Measurements from ENCODE around the gene CERS1.

CERS1 gene, protein sequence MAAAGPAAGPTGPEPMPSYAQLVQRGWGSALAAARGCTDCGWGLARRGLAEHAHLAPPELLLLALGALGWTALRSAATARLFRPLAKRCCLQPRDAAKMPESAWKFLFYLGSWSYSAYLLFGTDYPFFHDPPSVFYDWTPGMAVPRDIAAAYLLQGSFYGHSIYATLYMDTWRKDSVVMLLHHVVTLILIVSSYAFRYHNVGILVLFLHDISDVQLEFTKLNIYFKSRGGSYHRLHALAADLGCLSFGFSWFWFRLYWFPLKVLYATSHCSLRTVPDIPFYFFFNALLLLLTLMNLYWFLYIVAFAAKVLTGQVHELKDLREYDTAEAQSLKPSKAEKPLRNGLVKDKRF

DNA sequence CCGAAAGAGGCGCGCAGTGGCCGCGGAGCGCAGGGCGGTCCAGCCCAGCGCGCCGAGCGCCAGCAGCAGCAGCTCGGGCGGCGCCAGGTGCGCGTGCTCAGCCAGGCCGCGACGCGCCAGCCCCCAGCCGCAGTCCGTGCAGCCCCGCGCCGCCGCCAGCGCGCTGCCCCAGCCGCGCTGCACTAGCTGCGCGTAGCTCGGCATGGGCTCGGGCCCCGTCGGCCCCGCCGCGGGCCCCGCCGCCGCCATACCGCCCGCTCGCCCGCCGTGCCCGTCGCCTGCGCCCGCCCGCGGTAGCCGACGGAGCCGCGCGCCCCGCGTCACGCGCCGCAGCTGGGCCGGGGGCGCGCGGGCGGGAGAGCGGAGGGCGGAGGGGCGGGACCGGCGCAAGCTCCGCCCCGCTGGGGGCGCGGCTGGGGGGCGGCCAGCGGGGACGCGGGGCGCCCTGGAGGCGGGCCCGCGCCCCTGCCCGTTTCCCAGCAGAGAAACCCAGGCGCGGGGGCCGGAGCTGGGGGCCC is at the start of gene CERS1:
Gene CERS1 (minus strand): TSS at position 335 of the 518 bp plus-strand sequence. CDS start 86 bp downstream, at position 249.
- DNase-seq (ENCODE audit: low read depth in 3 of 3, low spot score in 1 of 3) = no peak

DNA sequence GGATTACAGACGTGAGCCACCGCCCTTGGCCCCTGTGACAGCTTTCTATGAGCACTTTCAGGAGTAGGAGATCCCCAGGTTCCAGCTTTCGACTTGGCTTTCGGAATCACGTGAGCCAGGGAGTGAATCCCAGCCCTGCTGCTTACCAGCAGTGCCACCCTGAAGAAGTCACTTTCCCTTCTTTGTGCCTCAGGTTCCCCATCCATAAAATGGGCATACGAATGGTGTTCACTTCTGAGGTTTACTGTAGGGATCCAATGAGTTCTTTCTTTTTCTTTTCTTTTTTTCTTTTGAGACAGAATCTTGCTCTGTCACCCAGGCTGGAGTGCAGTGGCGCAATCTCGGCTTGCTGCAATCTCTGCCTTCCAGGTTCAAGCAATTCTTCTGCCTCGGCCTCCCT is 49.3 kb upstream of the CERS1 start:
- no peak for DNase-seq (ENCODE audit: low read depth in 3 of 3, low spot score in 1 of 3)

DNA sequence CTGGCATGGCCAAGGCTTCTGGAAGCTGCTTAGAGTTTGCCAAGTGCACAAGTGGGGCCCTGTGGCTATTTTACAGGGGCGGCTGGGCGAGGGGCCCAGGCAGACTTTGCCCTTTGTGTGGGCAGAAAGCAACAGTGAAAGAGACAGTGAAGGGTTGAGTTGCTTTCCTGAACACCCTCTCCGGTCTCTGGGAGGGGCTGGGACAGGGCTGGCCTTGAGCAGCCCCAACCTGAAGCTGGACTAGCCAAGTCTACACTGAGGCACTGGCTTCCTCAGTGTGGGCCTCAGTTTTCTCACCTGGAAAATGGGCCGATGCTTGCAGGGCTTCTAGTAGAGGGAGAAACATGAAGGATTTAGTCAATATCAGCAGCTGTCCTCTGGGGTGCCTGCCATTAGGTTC is 47.5 kb upstream of the CERS1 start:
- no peak for DNase-seq (ENCODE audit: low read depth in 3 of 3, low spot score in 1 of 3)

DNA sequence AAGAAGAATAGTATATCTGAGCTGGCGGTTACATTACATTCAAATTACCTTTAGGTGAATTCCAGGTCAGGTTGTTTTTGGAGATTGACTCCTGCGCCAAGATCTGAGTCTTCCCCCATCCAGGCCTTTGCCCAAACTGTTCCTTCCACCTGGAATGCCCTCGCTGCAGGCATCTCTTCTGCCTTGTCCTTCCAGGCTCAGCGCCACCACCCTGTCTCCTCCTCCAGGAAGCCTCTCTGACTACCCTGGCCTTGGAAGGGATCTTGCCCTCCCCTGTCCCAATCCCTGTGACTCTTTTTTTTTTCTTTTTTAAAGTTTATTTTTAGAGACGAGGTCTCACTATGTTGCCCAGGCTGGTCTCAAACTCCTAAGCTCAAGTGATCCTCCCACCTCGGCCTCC is 46.7 kb upstream of the CERS1 start:
- DNase-seq (ENCODE audit: low read depth in 3 of 3, low spot score in 1 of 3) = no peak

DNA sequence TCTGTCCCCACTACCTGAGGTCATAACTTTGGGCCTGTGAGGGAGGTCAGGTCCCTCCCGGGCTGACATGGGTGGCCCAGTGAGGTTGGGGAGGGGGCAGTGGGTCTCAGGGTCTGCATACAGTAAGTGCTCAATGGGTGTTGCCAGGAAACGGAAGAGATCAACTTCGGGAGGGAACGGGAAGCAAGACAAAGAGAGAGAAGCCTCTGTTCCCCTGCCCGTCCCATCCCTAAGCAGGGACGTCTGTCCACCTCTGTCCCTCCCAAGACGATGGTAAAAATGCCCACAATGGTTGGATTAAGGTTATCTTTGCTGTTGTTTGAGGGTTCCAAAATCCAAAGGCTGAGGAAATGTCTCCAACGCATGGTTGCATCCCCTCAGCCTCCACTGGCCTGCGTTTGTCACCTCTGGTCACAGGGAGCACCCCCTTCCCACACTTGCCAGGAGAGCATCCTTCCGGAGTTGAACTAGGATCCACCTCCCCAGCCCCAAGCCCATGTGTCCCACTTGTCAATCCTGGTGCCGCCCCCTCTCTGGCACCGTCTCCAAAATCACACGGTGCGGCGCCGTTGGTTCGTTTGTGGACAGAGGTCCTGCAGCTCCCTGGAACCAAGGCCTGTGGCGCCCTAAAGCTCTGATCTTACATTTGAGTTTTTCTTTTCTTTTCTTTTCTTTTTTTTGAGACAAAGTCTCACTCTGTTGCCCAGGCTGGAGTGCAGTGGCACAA is 45.8 kb upstream of the CERS1 start:
- DNase-seq (ENCODE audit: low read depth in 3 of 3, low spot score in 1 of 3) = no peak

DNA sequence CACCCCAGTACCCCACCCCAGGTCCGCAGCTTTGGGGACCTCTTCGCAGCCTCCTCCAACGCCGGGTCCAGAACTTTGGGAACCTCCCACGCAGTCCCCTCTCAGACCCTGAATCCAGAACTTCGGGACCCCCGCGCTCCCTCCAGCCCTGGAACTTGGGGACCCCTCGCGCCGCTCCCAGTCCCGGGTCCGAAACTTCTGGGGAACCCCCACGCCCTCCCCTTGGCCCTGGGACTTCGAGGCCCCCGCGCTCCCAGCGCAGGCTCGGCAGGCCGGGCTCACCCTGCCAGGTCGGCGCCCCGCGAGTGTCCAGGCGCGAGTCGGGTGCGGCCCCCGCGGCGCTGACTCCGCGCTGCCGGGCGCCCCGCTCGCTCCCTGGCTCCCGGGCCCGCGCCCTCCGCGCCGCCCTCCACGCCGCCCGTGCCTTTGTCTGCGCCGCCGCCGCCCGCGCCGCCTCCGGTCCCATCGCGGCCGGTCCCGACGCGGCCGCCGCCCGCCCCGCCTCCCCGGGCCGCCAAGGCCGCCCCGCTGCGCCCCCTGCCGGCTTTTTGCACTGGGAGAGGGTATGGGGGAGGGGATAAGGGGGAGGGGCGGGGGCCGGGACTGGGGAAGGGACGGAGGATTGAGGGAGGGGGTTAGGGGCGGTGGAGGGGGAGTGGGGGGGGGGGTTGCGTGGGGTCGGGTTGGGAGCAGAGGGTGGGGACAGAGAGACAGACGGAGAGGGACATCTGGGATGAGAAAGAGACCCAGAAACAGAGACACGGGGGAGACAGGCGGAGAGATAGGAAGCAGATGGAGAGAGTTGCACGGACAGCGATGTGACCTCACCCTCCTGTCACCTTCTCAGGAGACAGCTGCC is 45.0 kb upstream of the CERS1 start, which contains the start of gene HOMER3:
Gene HOMER3 (minus strand): TSS at position 449 of the 859 bp plus-strand sequence. CDS start 2,235 bp downstream, outside the sequence.
- DNase-seq (ENCODE audit: low read depth in 3 of 3, low spot score in 1 of 3) = peak; percentile 24 to 80 (median 56)

DNA sequence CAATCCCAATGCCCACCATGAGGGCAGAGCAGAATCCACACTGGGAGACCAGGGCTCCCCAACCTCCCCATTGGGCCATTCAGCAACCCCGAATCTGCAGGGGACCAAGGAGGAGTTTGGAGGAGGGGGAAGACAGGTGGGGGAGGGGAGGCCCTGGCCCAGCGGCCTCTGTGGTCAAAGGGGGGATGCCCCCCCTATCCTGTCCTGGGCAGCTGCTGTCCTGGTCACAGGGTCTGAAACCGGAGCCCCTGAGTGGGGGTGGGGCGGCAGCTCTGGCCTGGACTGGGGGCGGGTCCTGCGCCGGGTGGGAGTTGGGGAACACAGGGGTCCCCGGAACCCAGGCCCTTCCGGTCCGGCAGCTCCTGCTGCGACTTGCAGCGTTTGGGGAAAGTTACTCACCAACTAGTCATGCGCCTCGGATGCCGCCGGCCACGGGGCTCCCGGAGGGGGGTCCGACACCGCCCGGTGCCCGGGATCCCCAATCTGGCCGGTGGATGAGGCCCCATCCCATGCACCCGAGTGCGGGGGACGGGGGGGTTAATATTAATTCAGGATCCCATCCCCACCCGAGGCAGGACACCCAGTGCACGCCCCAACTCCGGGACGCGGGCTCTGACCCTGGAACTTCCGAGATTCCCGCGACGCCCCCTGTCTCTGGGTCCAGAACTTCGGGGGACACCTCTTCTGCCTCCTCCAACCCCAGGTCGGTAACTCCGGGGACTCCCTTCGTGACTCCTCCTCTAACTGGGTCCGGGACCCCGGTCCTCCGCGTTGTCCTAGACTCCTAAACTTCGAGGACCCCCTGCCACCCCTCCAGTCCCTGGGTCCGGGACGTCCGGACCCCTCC is 44.2 kb upstream of the CERS1 start:
- DNase-seq (ENCODE audit: low read depth in 3 of 3, low spot score in 1 of 3) = no peak

DNA sequence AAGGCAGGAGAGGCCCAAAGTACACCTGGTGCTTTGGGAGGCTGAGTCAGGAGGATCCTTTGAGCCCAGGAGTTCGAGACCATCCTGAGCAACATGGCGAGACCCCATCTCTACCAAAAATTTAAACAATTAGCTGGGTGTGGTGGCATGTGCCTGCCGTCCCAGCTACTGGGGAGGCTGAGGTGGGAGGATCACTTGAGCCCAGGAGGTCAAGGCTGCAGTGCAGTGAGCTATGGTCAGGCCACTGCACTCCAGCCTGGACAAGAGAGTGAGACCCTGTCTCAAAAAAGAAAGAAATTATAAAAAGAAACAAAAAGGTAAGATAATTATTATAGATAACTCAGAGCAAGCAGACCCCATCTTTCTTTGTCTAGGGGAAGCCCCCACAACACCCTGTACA is 43.2 kb upstream of the CERS1 start:
- no peak for DNase-seq (ENCODE audit: low read depth in 3 of 3, low spot score in 1 of 3)

DNA sequence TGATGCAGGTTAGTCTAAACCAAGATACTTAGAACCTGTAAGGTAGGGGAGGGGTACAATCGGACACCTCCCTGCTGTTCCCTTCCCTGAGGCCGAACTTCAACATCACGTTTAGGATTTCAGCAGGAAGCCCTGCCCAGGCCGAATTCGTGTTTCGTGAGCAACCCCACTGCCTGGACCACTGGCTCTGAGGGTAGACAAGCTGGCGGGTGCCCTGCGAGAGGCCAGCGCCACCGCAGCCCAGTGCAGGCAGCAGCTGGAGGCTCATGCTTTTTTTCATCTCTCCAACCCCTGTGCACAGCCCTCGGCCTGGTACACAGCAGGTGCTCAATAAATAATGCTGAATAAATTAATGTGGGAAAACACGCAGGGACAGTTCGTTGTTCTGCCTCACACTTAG is 37.3 kb upstream of the CERS1 start:
- DNase-seq (ENCODE audit: low read depth in 3 of 3, low spot score in 1 of 3) = no peak

DNA sequence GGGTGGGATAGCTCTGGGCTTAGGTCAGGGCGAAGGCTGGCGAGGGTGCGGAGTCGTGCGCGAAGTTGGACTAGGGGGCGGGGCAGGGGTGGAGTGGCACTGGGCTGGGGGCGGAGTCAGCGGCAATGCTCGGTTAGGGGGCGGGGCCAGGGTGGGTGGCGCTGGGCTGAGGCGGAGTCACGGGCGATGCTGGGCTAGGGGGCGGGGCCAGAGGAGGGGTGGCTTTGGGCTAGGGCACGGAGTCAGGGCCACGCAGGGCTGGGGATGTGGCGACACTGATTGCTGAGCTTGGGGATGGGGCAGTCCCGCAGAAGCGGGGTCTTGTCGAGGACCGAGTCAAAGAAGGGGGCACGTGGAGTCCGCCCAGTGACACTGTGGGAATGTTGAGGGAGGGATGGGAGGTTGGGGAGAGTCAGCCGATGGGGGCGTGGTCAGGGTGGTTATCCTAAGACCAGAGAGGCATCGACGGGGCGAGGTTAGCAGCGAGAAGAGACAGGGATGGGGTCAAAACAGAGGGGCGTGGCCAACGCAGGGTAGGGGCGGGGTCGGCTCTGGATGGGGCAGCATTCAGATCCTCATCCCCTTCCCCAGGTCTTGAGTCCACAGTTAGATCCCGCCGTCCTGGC is 36.4 kb upstream of the CERS1 start:
- DNase-seq (ENCODE audit: low read depth in 3 of 3, low spot score in 1 of 3) = peak; percentile 62 to 82 (median 65)

DNA sequence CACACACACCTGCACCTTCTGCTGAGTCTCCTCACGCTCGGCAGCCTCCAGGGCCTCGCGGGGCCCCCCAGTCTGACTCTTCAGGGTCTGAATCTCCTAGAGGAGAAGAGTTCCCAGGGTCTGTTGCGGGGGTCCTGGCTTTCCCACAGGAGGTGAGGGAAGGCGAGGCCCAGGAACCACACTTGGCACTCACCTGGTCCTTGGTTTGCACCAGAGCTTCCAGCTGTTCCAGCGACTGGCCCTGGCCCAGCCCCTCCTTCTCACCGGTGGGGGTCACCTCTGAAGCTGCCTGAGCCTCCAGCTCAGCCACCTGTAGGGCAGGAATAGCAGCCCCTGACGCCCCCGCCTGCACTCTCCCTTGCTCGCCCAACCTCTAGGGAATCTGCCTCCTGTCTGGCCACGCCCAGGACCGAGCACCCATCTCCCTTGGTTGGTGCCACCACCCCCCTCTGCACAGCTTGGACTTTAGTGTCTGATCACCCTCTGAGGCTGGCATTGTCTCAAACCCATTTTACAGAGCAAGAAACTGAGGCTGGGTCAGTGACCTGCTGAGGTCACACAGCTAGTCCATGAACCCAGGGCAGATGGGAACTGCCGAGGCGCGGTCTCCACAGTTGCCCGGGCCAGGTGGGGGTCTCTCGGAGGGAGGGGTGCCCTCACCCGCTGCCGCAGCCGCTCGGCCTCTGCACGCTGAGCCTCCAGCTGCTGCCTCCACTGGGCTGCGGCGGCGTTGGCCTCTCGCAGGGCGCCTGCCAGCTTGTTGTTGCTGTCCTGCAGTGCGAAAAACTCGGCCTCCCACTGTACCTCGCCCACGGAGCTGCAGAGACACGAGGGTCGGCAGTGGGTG is 35.6 kb upstream of the CERS1 start:
- no peak for DNase-seq (ENCODE audit: low read depth in 3 of 3, low spot score in 1 of 3)

DNA sequence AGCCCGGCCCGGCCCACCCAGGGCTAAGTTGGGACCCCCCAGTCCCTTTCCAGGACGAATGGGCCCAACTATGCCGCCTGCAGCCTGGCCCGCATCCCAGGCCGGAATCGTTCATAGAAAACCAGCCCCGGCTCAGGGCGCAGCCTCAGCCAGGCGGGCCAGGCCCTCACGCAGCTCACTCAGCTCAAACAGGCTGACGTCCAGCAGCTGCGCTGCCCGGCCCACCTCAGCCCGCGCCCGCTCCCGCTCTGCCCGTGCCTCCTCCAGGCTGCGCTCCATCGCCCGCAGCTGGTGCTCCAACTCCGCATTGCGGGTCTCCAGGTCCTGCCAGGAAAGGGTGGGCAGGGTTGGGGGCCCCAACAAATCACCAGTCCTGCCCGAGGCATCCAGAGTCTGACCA is 33.4 kb upstream of the CERS1 start:
- no peak for DNase-seq (ENCODE audit: low read depth in 3 of 3, low spot score in 1 of 3)

DNA sequence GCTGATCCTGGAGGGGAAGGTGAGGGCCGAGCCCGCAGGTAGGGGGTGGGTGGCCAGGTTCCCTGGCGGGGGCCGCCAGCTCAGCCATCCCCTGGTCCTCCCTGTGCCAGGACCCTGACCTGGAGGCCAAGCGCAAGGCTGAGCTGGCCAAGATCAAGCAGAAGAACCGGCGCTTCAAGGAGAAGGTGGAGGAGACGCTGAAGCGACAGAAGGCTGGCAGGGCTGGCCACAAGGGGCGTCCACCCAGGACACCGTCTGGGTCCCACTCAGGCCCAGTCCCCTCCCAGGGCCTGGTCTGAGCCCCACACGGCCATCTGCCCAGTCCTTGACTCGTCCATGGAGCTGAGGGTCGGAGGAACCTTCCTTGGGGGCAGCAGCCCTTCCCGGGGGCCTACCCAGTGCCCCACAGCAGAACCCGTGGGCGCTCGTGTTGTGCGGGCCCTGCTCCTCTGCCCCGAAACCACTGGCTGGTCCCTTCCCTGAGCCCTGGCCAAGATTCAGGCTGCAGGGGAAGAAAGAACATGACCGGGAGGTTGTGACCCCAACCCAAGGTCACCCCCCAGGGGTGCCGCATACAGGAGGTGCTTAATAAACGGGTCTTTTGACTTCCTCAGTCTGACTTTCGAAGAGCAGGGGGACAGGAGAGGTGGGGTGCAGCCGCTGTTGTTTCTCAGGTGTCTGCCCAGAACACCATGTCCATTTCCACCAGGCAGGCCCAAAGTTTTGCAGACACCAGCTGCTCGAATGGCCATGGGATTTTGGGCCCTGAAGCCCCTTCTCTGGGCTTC is 32.3 kb upstream of the CERS1 start:
- no peak for DNase-seq (ENCODE audit: low read depth in 3 of 3, low spot score in 1 of 3)

DNA sequence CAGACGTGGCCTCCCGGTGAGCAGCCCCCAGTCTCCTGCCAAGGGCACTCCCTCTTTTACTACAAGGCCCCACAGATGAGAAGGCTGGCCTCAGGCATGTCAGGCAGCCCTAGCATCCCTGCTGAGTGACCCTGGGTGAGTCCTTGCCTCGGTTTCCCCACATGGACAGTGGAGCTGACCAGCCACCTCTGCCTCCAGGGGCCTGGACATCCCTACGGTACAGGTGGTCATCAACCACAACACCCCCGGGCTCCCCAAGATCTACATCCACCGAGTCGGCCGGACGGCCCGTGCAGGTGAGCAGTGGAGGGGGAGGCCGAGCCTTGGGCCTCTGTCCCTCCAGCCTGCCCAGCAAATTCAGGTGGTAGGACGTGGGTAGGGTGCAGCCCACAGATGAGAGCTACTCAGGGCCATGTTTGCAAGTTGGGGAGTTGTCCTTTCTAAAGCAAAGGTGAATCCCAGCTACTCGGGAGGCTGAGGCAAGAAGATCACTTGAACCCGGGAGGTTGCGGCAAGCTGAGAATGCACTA is 28.8 kb upstream of the CERS1 start:
- DNase-seq (ENCODE audit: low read depth in 3 of 3, low spot score in 1 of 3) = no peak

DNA sequence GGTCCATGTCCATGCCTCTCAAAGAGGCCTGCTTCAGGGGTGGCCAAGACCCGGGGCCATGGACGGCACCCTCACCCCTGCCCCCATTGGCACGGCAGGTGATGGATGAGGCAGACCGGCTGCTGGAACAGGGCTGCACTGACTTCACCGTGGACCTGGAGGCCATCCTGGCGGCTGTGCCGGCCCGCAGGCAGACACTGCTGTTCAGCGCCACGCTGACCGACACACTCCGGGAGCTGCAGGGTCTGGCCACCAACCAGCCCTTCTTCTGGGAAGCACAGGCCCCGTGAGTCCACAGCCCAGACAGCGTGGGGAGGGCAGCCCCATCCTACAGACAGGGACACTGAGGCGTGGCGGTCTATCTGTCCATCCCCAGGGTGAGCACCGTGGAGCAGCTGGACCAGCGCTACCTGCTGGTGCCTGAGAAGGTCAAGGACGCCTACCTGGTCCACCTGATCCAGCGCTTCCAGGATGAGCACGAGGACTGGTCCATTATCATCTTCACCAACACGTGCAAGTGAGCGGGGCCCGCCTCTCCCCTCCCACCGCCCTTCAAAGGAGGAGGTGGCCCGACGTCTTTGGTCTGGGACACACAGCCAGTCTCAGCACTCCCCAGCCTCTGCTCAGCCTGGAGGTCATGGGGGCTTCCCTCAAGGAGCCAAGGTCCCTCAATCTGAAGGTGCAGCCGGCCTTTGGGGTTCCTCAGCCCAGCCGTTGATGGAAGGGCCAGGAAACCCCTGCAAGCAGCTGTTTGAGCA is 26.4 kb upstream of the CERS1 start:
- DNase-seq (ENCODE audit: low read depth in 3 of 3, low spot score in 1 of 3) = no peak

DNA sequence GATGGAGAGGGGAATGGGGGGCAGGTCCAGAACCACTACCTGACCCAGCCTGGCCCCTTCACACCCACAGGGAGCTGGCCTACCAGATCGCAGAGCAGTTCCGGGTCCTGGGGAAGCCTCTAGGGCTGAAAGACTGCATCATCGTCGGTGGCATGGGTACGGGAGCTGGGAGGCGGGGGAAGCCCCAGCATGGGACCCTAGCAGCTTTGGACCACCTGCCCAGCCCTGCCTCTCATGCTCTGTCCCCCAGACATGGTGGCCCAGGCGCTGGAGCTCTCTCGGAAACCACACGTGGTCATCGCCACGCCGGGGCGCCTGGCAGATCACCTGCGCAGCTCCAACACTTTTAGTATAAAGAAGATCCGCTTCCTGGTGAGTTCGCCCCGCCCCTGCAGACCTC is 25.6 kb upstream of the CERS1 start:
- no peak for DNase-seq (ENCODE audit: low read depth in 3 of 3, low spot score in 1 of 3)

DNA sequence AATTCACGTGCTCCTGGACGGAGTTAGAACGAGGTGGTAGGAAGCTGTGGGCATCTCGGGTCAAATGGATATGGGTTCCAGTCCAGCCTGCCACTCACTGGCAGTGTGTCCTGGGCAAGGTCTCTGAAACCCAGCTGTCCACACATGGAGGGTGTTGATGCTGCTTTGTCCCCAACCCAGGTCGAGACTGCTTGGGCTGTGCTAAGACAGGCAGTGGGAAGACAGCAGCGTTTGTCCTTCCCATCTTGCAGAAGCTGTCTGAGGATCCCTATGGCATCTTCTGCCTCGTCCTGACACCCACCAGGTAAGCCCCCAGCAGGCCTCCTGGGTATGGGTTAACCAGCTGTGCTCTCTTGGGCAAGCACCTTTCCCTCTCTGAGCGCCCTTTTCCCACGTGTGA is 24.4 kb upstream of the CERS1 start:
- no peak for DNase-seq (ENCODE audit: low read depth in 3 of 3, low spot score in 1 of 3)

DNA sequence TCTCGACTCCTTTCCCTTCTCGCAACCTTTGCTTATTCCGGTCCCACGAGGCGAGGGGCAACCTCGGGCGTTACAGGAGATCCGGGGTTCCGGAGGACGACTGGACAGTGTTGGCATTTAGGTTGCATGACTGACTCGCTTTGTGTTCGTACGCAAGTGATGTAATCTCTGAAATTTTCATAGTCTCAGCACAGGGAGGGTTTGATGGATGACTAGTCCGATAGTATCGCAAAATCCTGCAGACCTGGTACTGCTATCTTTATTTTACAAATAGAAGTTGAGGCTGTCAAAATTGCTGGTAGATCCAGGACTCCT is 23.9 kb upstream of the CERS1 start:
- no peak for DNase-seq (ENCODE audit: low read depth in 3 of 3, low spot score in 1 of 3)

Measured in stimulated activated CD4-positive, alpha-beta T cell treated with anti-CD3 and anti-CD28 coated beads, TNF-alpha, amount 100 ng/mL, for 1 hour (primary cell).